ENCODE results near the gene EPN2. TPM values are rescaled to one million over a fixed set of nuclear protein-coding genes. Genes with fewer than 3 reads are reported as not detected.

Gene EPN2
- polyA plus RNA-seq, 1 donor = 24.2 TPM

DNA sequence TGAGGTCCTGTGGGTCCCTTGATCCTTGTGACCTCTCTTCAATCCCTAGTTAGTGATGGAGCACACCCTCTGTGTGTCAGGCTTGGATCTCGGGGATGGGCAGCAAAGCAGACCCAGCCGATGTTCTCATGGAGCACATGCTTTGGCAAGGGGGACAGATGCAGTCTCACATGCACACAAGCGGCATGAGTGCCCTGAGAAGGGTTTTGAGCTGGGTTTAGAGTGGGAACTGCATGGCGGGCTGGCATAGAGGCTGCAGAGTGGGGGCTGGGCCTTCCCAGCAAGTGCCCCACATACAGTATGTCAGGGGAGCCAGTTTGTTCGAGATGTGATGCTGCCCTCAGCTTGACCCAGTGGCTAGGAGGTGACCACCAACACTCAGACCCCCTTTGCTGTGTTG lies 83.7 kb downstream of the EPN2 start:
- WGBS (ENCODE audit: insufficient coverage, low lambda C conversion rate) = no CpG with 5 or more reads among the region's 5 CpGs
- DNase-seq = no peak
- no peak overlapping the region for H3K4me3 ChIP-seq (ENCODE audit: low read length)
- no peaks in the 10 kb centered on the region for H3K9me3 ChIP-seq (ENCODE audit: control insufficient read depth, low read depth, low read length)
- H3K4me1 ChIP-seq (ENCODE audit: control insufficient read depth, insufficient read depth, low read length) = peaks cover 12% of the 10 kb centered on the region
- peaks cover 4% of the 10 kb centered on the region for H3K36me3 ChIP-seq (ENCODE audit: control insufficient read depth, insufficient read depth, low read length)
- no peak overlapping the region for H3K27ac ChIP-seq (ENCODE audit: low read length)
- no peaks in the 10 kb centered on the region for H3K27me3 ChIP-seq (ENCODE audit: control insufficient read depth, insufficient read depth, low read length)

- no peak for DNase-seq
- peaks cover 4% of the 10 kb centered on the region for H3K36me3 ChIP-seq (ENCODE audit: control insufficient read depth, insufficient read depth, low read length)
- no CpG with 5 or more reads among the region's 9 CpGs for WGBS (ENCODE audit: insufficient coverage, low lambda C conversion rate)
Observed at GRCh38 chr17:19321481-19322128, 84.4 kb downstream of the EPN2 start.

DNA sequence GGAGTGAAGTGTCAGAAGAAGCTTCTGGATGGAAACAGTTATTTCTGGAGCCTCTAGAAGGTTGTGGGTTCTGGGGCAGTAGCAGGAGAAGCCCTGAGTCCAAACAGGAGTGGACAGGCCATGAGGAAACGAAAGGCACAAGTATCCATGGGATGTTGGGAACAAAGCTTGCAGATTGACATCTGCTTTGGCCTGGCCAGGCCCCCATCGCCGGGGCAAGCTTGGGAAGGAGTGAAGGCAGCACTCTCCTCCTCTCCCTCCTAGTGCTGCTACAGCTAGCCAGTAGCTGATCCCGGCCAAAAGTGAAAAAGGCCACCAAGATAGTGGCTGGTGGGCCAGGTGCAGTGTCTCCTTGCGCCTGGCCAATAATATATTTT lies 85.0 kb downstream of the EPN2 start:
- no peaks in the 10 kb centered on the region for H3K9me3 ChIP-seq (ENCODE audit: control insufficient read depth, low read depth, low read length)
- WGBS (ENCODE audit: insufficient coverage, low lambda C conversion rate) = 100% methylated on average over 1 of the region's 5 CpGs
- no peak for DNase-seq
- no peaks in the 10 kb centered on the region for H3K27me3 ChIP-seq (ENCODE audit: control insufficient read depth, insufficient read depth, low read length)
- H3K4me3 ChIP-seq (ENCODE audit: low read length) = no peak overlapping the region
- peaks cover 9% of the 10 kb centered on the region for H3K4me1 ChIP-seq (ENCODE audit: control insufficient read depth, insufficient read depth, low read length)
- H3K27ac ChIP-seq (ENCODE audit: low read length) = no peak overlapping the region
- peaks cover 4% of the 10 kb centered on the region for H3K36me3 ChIP-seq (ENCODE audit: control insufficient read depth, insufficient read depth, low read length)

More at GRCh38 chr17:19321481-19322128, 84.4 kb downstream of the EPN2 start:
- H3K9me3 ChIP-seq (ENCODE audit: control insufficient read depth, low read depth, low read length) = no peaks in the 10 kb centered on the region
- H3K27me3 ChIP-seq (ENCODE audit: control insufficient read depth, insufficient read depth, low read length) = no peaks in the 10 kb centered on the region
- H3K4me1 ChIP-seq (ENCODE audit: control insufficient read depth, insufficient read depth, low read length) = peaks cover 12% of the 10 kb centered on the region
- H3K27ac ChIP-seq (ENCODE audit: low read length) = no peak overlapping the region
- H3K4me3 ChIP-seq (ENCODE audit: low read length) = no peak overlapping the region

GRCh38 chr17:19322861-19323260 lies 85.7 kb downstream of the EPN2 start:
- Histone ChIP-seq H3K4me3 (ENCODE audit: low read length) (no peak overlapping the region), H3K4me1 (ENCODE audit: control insufficient read depth, insufficient read depth, low read length) (peaks cover 2% of the 10 kb centered on the region), H3K27me3 (ENCODE audit: control insufficient read depth, insufficient read depth, low read length) (no peaks in the 10 kb centered on the region), H3K36me3 (ENCODE audit: control insufficient read depth, insufficient read depth, low read length) (peaks cover 4% of the 10 kb centered on the region), H3K27ac (ENCODE audit: low read length) (no peak overlapping the region), H3K9me3 (ENCODE audit: control insufficient read depth, low read depth, low read length) (no peaks in the 10 kb centered on the region)
- no peak for DNase-seq
- WGBS (ENCODE audit: insufficient coverage, low lambda C conversion rate) = no CpG with 5 or more reads among the region's 1 CpG

DNA sequence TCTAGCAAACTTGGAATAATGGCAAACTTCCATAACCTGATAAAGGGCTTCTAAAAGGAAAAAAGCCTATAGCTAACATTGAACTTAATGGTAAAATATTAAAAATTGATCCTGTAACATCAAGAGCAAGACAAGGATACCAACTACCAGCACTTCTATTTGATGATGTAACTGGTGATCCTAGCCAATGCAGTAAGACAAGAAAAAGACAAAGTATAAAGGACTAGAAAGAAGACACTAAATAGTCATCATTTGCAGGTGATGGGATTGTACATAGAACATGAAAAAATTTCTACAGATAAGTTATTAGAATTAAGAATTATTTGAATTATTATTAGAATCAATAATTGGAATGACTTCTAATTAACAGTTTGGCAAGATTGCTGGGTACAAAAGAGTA lies 88.4 kb downstream of the EPN2 start:
- Histone ChIP-seq H3K4me1 (ENCODE audit: control insufficient read depth, insufficient read depth, low read length) (no peaks in the 10 kb centered on the region), H3K27me3 (ENCODE audit: control insufficient read depth, insufficient read depth, low read length) (no peaks in the 10 kb centered on the region), H3K27ac (ENCODE audit: low read length) (no peak overlapping the region), H3K9me3 (ENCODE audit: control insufficient read depth, low read depth, low read length) (no peaks in the 10 kb centered on the region), H3K4me3 (ENCODE audit: low read length) (no peak overlapping the region), H3K36me3 (ENCODE audit: control insufficient read depth, insufficient read depth, low read length) (peaks cover 24% of the 10 kb centered on the region)
- DNase-seq = no peak

DNA sequence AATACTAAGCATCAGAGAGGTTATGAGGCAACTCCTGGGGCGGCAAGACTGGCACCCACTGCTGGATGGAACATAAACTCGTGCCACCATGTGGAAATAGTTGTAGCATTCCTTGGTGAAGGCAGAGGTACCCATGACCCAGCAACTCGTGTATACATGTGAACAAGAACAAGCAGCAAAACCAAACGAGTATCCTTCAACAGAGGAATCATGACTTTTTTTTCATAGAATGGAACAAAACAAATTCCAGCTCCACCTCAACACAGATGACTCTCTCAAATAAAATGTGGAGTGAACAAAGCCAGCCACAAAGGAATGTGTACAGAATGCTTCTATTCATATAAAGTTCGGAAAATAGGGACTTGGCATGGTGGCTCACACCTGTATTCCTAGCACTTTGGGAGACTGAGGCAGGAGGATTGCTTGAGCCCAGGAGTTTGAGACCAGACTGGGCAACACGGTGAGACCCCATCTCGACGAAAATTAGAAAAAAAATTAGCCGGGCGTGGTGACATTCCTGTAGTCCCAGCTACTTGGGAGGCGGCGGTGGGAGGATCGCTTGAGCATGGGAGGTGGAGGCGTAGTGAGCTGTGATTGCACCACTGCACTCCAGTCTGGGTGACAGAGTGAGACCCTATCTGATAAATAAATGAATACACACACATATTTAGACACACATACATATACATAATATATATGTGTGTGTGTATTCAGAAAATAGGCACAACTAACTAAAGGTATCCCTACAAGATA lies 90.0 kb downstream of the EPN2 start:
- H3K36me3 ChIP-seq (ENCODE audit: control insufficient read depth, insufficient read depth, low read length) = peaks cover 29% of the 10 kb centered on the region
- no peak overlapping the region for H3K27ac ChIP-seq (ENCODE audit: low read length)
- no peaks in the 10 kb centered on the region for H3K27me3 ChIP-seq (ENCODE audit: control insufficient read depth, insufficient read depth, low read length)
- DNase-seq = no peak
- H3K9me3 ChIP-seq (ENCODE audit: control insufficient read depth, low read depth, low read length) = no peaks in the 10 kb centered on the region
- WGBS (ENCODE audit: insufficient coverage, low lambda C conversion rate) = 80% methylated on average over 1 of the region's 14 CpGs
- H3K4me1 ChIP-seq (ENCODE audit: control insufficient read depth, insufficient read depth, low read length) = no peaks in the 10 kb centered on the region
- no peak overlapping the region for H3K4me3 ChIP-seq (ENCODE audit: low read length)

GRCh38 chr17:19328441-19329061 lies 91.4 kb downstream of the EPN2 start:
- no peaks in the 10 kb centered on the region for H3K9me3 ChIP-seq (ENCODE audit: control insufficient read depth, low read depth, low read length)
- no peaks in the 10 kb centered on the region for H3K4me1 ChIP-seq (ENCODE audit: control insufficient read depth, insufficient read depth, low read length)
- no peak overlapping the region for H3K4me3 ChIP-seq (ENCODE audit: low read length)
- H3K36me3 ChIP-seq (ENCODE audit: control insufficient read depth, insufficient read depth, low read length) = peaks cover 28% of the 10 kb centered on the region
- WGBS (ENCODE audit: insufficient coverage, low lambda C conversion rate) = no CpG with 5 or more reads among the region's 10 CpGs
- H3K27ac ChIP-seq (ENCODE audit: low read length) = no peak overlapping the region
- no peak for DNase-seq
- no peaks in the 10 kb centered on the region for H3K27me3 ChIP-seq (ENCODE audit: control insufficient read depth, insufficient read depth, low read length)

- H3K27ac ChIP-seq (ENCODE audit: low read length) = no peak overlapping the region
- H3K4me3 ChIP-seq (ENCODE audit: low read length) = no peak overlapping the region
- H3K9me3 ChIP-seq (ENCODE audit: control insufficient read depth, low read depth, low read length) = no peaks in the 10 kb centered on the region
- no peak for DNase-seq
- H3K4me1 ChIP-seq (ENCODE audit: control insufficient read depth, insufficient read depth, low read length) = no peaks in the 10 kb centered on the region
- no peaks in the 10 kb centered on the region for H3K27me3 ChIP-seq (ENCODE audit: control insufficient read depth, insufficient read depth, low read length)
- H3K36me3 ChIP-seq (ENCODE audit: control insufficient read depth, insufficient read depth, low read length) = peaks cover 34% of the 10 kb centered on the region
- WGBS (ENCODE audit: insufficient coverage, low lambda C conversion rate) = no CpG with 5 or more reads among the region's 2 CpGs
Observed at GRCh38 chr17:19329136-19329535, 92.0 kb downstream of the EPN2 start.

DNA sequence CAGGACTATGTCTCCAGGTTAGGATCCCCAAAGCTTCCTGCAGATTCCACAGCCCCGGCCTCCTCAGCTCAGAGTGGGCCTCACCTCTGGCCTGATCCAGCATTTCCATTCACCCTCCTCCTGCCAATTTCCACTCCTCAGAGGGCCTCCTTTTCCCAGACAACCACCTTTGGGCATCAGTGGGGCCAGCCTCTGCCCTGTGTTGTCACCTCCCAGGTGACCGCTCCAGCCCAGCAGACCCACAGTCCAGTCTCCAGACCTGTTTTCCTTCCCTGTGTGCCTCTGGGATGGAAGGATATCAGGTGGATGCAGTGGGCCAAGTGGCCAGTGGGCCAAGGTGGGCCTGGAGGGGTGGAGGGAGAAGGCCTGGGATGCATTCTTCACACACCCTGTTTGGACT lies 92.7 kb downstream of the EPN2 start:
- Histone ChIP-seq H3K36me3 (ENCODE audit: control insufficient read depth, insufficient read depth, low read length) (peaks cover 38% of the 10 kb centered on the region), H3K27ac (ENCODE audit: low read length) (no peak overlapping the region), H3K27me3 (ENCODE audit: control insufficient read depth, insufficient read depth, low read length) (no peaks in the 10 kb centered on the region), H3K4me1 (ENCODE audit: control insufficient read depth, insufficient read depth, low read length) (no peaks in the 10 kb centered on the region), H3K4me3 (ENCODE audit: low read length) (no peak overlapping the region), H3K9me3 (ENCODE audit: control insufficient read depth, low read depth, low read length) (no peaks in the 10 kb centered on the region)
- no CpG with 5 or more reads among the region's 2 CpGs for WGBS (ENCODE audit: insufficient coverage, low lambda C conversion rate)
- no peak for DNase-seq

- no peaks in the 10 kb centered on the region for H3K4me1 ChIP-seq (ENCODE audit: control insufficient read depth, insufficient read depth, low read length)
- no CpG with 5 or more reads among the region's 3 CpGs for WGBS (ENCODE audit: insufficient coverage, low lambda C conversion rate)
- H3K27ac ChIP-seq (ENCODE audit: low read length) = no peak overlapping the region
- H3K9me3 ChIP-seq (ENCODE audit: control insufficient read depth, low read depth, low read length) = no peaks in the 10 kb centered on the region
- peaks cover 38% of the 10 kb centered on the region for H3K36me3 ChIP-seq (ENCODE audit: control insufficient read depth, insufficient read depth, low read length)
- DNase-seq = no peak
- H3K27me3 ChIP-seq (ENCODE audit: control insufficient read depth, insufficient read depth, low read length) = no peaks in the 10 kb centered on the region
- no peak overlapping the region for H3K4me3 ChIP-seq (ENCODE audit: low read length)
Observed at GRCh38 chr17:19330271-19330670, 93.1 kb downstream of the EPN2 start.
